Peyer's patch (tissue), 4 donors: ENCODE data around the gene GET3.
A peak's percentile ranks its signal among the peaks of the same experiment; 100 is the strongest.

Experiments
- POLR2A ChIP-seq, 2 donors: fragments of 450-650 bp; IDR thresholded peaks; one replicate each; pipeline ENCODE4 v1.5.1; 2017; ENCODE audit warnings: antibody characterized with exemption in 2 of 2, mild to moderate bottlenecking in 2 of 2, moderate library complexity in 2 of 2
- TF ChIP-seq, protein P1 (sequence below), 6 experiments: fragments of 450-650 bp in 4 of 6; fragments of 200-600 bp in 2 of 6; sonication (generic) in 1 of 6; IDR thresholded peaks; one replicate each; pipeline ENCODE4 v1.5.1; 2017 to 2019; ENCODE audit warnings: antibody characterized with exemption in 6 of 6, mild to moderate bottlenecking in 3 of 6, moderate library complexity in 1 of 6

GRCh38 chr19:12792051-12792852 lies 55.0 kb downstream of the GET3 start:
- TF ChIP-seq, protein P1, sequence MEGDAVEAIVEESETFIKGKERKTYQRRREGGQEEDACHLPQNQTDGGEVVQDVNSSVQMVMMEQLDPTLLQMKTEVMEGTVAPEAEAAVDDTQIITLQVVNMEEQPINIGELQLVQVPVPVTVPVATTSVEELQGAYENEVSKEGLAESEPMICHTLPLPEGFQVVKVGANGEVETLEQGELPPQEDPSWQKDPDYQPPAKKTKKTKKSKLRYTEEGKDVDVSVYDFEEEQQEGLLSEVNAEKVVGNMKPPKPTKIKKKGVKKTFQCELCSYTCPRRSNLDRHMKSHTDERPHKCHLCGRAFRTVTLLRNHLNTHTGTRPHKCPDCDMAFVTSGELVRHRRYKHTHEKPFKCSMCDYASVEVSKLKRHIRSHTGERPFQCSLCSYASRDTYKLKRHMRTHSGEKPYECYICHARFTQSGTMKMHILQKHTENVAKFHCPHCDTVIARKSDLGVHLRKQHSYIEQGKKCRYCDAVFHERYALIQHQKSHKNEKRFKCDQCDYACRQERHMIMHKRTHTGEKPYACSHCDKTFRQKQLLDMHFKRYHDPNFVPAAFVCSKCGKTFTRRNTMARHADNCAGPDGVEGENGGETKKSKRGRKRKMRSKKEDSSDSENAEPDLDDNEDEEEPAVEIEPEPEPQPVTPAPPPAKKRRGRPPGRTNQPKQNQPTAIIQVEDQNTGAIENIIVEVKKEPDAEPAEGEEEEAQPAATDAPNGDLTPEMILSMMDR (IDR thresholded peaks at IDR 0.05) = peak in 2 of 6 experiments; percentile 5 to 11
- TF ChIP-seq POLR2A (IDR thresholded peaks at IDR 0.05) = peak; percentile 38 to 53
